ENCODE data around the gene HSFX4.

DNA sequence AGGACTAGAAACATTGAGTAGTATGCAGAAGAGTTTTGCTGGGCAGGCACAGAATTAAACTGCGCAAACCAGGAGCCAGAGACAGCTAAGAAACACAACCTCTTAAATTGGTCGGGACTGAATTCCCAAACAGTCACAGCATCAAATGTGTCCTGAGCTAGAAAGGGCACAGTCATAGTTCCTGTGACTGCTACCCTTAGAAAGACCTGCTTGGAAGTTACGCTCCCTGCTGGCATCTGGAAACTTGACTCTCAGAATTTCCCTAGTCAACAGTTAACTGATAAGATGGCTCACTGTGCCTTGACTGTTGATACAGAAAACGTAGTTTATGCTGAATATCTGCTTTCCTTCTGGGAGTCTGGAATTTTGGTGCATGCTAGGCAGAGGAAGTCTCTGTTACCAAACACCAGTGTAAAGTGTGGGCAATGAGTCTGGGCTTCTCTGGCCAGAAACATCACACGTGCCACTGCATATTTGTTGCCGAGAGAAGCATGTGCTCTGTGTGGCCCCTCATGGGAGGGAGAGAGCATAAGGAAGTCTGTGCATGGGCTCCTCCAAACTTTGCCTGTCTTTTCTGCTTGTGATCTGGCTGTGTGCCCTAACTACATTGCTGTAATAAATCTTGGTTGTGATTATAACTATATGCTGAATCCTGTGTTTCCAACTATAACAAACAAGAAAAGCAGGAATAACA, 20.5 kb downstream of the HSFX4 start:
- TF ChIP-seq, protein P1, sequence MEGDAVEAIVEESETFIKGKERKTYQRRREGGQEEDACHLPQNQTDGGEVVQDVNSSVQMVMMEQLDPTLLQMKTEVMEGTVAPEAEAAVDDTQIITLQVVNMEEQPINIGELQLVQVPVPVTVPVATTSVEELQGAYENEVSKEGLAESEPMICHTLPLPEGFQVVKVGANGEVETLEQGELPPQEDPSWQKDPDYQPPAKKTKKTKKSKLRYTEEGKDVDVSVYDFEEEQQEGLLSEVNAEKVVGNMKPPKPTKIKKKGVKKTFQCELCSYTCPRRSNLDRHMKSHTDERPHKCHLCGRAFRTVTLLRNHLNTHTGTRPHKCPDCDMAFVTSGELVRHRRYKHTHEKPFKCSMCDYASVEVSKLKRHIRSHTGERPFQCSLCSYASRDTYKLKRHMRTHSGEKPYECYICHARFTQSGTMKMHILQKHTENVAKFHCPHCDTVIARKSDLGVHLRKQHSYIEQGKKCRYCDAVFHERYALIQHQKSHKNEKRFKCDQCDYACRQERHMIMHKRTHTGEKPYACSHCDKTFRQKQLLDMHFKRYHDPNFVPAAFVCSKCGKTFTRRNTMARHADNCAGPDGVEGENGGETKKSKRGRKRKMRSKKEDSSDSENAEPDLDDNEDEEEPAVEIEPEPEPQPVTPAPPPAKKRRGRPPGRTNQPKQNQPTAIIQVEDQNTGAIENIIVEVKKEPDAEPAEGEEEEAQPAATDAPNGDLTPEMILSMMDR (IDR thresholded peaks at IDR 0.05; ENCODE audit: low read length) = no peak
- TF ChIP-seq EZH2 (IDR thresholded peaks at IDR 0.05; ENCODE audit: borderline replicate concordance, low read length) = no peak

All from OCI-LY1 (cell line).